ENCODE results near the gene PPP4R3A.

DNA sequence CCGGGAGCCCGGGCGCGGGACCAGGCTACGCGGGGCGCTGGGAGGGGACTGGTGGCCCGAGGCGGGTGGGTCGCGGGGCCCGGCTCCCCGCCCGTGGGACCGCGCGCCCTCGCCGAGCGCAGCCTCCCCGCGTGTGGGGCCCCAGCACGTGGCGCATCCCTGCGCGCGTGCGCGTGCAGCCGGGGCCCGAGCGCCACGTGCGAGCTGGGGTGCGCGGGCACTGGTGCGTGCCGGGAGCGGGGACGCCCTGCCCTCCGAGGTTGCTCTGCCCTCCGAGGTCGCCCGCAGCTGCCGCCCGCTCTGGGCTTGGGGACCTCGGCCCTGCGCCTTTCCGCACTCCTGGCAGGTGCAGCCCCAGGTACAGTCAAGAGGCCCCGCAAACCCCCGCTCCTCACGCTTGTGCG, 92.1 kb downstream of the PPP4R3A start:
- TF ChIP-seq POLR2A (IDR thresholded peaks at IDR 0.05; ENCODE audit: low read depth, low read length), result peak; percentile 20
- TF ChIP-seq POLR2AphosphoS5 (IDR thresholded peaks at IDR 0.05; ENCODE audit: low read depth, low read length), result no peak

All from GM12892 (cell line).